GM12874 (cell line): ENCODE data around the gene MUC5B.

Experiments used
- TF ChIP-seq, protein P1 (sequence below): IDR thresholded peaks from 2 replicates; pipeline ENCODE4 v1.5.1; 2011; ENCODE audit warnings: low read depth, mild to moderate bottlenecking, control low read depth, low read length, moderate library complexity; ENCODE audit not compliant: insufficient read depth

MUC5B gene

DNA sequence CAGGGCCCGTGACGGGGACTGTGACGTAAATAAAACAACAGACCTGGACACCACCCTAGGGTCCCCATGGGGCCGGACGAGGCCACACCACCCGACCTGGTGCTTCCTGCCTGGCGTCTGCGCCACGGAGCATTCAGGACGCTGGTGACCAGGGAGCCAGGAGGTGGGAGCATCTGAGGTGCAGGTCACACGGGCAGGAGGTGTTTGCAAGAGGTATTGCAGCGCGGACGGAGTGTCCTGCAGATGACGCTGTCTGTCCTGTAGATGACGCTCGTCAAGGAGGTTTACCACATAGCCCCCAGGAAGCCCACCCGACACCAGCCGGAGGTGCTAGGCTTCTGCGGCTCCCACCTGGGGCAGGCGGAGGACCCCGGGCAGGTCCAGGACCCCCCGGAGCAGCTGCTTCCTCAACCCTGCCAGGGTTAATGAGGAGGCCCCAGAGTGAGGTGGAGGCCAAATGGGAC is 986 bp upstream of the MUC5B start:
- TF ChIP-seq, protein P1, sequence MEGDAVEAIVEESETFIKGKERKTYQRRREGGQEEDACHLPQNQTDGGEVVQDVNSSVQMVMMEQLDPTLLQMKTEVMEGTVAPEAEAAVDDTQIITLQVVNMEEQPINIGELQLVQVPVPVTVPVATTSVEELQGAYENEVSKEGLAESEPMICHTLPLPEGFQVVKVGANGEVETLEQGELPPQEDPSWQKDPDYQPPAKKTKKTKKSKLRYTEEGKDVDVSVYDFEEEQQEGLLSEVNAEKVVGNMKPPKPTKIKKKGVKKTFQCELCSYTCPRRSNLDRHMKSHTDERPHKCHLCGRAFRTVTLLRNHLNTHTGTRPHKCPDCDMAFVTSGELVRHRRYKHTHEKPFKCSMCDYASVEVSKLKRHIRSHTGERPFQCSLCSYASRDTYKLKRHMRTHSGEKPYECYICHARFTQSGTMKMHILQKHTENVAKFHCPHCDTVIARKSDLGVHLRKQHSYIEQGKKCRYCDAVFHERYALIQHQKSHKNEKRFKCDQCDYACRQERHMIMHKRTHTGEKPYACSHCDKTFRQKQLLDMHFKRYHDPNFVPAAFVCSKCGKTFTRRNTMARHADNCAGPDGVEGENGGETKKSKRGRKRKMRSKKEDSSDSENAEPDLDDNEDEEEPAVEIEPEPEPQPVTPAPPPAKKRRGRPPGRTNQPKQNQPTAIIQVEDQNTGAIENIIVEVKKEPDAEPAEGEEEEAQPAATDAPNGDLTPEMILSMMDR, result no peak

DNA sequence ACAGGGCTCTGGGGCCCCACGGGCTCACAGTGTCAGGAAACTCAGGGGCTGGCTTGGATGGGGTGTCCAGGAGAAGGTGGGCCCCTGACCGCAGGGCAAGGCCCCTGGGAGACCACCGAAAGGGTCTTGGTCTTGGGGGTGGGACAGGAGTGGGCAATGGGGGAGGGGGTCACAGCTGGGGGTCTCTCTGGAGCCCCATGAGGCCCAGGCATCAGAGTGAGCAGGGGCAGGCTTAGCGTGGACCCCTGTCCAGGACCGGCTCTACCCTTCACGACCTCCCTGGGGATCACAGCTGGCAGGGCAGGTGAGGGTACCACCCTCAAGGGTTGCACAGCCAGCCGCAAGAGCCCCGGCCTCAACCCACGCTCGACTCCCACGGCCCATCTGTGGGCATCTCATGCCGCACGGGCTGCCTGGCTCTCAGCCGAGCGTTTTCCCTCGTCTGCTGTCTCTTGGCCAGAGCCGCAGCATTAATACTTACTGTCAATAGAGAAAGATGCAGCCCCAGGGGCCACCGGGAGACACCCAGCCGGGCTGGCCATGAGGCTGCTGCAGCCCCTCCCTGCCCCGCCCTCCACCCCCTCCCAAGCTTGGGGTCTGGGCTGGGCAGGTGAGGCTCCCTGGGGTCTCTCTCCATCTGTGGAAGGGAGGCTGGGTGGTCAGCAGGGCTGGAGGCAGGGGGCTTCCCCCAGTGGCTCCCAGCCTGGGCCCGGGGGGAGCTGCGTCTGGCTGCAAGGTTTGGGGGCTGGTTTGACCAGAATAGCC is 662 bp downstream of the MUC5B start:
- TF ChIP-seq, protein P1, result no peak

DNA sequence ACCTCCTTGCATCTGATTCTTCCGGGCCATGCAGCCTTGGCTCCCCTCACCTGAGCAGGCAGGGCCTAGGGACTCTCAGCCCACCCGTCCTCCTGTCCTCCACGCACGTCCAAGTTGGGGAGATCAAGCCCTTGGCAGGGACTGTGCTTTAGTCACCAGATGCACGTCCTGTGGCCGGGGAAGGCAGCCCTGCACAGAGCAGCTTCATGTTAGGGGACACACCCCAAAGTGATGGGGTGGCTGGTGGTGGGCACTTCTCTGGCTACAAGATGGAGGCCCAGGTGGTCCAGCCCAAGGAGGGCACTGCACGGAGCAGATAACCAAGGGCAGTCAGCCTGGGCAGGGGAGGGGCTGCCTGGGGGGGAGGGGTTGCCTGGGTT is 1.2 kb downstream of the MUC5B start:
- TF ChIP-seq, protein P1, result no peak

DNA sequence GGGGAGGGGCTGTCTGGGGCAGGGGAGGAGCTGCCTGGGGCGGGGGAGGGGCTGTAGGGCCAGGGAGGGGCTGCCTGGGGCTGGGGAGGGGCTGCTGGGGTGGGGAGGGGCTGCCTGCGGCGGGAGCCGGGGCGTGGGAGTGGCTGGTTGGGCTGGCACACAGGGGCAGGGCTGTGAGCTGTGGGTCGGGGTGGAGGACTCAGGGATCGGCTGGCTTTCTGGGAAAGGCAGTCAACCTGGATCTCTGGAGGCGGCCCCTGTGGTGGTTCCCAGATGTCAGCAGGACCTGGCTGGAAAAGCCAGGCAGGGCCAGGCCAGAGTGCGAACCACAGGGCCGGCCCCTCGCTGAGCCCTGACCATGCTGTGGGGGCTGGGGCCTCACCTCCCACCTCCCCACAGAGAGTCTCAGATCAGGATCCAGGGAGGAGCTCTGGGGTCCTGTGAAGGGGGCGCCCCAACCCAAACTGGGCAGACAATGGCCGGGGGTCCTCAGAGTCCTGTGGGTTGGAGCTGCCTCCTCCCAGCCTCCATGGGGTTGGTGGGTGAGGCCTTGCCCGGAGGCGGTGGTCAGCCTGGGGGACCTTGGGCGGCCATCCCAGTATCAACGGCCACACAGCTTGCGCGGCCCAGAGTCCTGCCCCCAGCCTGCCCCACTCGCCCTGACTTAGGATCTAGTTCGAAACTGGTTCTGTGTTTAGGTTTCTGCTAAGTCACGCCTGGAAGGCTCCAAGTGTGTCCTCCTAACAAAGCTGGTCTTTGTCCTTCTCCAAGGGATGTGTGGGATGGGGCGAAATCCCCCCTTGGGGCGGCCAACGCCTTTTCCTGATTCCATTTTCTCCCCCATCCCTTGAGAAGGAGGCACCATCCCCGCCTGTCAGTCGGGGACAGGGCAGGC is 1.9 kb downstream of the MUC5B start:
- TF ChIP-seq, protein P1, result no peak

DNA sequence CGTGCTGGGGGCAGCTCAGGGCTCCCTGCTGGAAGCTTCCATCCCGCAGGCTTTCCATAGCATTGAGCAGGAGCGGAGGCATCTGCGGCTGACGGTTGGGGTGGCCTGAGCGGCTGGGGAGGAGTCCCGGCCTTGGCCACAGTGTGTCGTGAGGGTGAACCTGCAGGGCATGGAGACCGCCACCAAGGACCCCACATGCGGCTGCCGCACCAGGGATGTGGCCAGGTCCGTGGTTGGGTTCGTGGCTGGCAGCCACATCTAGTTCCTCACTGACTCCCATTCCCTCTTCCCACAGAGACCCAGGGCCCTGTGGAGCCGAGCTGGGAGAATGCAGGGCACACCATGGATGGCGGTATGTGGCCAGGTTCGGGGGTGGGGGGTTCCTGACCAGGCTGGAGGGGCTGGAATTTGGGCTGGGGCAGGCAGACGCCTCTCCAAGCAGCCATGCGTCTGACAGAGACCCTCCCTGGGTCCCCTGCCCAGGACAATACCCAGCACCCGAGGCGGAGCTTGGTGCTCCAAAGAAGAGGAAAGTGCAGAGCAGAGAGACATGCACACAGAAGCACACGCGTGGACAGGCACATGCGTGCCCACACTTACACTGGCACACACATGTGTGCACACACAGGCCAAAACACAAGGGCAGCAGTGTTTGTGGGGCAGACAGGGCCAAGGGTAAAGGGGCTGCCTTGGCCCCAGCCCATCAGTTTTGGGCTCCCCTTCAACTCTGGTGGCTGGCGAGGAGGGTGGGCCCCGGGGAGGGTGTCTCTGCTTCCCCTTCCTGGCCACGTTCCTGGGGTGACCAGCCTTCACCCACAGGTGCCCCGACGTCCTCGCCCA is 2.7 kb downstream of the MUC5B start:
- TF ChIP-seq, protein P1, result no peak

DNA sequence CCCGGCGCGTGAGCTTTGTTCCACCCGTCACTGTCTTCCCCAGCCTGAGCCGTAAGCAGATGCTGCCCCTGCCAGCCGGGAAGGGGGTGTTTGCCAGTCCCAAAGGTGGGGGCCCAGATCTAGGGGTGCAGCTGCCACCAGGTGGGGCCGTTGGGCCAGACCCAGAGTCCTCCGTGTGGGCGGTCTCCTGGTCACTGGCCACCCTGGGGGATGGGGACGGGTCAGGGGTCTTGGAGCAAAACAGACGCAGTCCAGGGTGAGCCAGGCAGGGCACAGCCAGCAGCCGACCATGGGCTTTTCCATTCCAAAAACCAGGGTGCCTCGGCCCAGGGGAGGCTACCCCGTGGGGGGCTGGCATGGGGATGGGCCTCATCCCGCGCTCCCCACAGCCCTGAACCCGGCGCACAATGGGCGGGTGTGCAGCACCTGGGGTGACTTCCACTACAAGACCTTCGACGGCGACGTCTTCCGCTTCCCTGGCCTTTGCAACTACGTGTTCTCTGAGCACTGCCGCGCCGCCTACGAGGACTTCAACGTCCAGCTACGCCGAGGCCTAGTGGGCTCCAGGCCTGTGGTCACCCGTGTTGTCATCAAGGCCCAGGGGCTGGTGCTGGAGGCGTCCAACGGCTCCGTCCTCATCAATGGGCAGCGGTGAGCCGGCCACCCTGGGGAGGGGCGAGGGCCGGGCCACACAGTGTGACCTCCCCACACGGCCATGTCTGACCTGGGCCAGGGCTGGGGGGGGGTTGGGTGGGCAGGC is 3.5 kb downstream of the MUC5B start:
- TF ChIP-seq, protein P1, result no peak
